K562 (cell line): Measurements from ENCODE around the gene CPTP. TPM values are rescaled to one million over a fixed set of nuclear protein-coding genes. Genes with fewer than 3 reads are reported as not detected.

Source experiments
- CHAMP1 ChIP-seq: fragments of 450-650 bp; IDR thresholded peaks from 2 replicates; pipeline ENCODE4 v1.6.1; 2016; ENCODE audit warnings: mild to moderate bottlenecking
- ETS1 ChIP-seq: conservative IDR thresholded peaks from 2 replicates; pipeline ENCODE4 v1.6.1; 2011; ENCODE audit warnings: low read depth, mild to moderate bottlenecking, low read length; ENCODE audit not compliant: control insufficient read depth
- HCFC1 ChIP-seq: IDR thresholded peaks from 2 replicates; pipeline ENCODE4 v1.6.1; 2012; ENCODE audit warnings: low read depth, low read length, improper control_type of control experiment
- IFI16 ChIP-seq: fragments of 250-450 bp; sonication (Bioruptor Pico); IDR thresholded peaks from 2 replicates; pipeline ENCODE4 v2.1.2; 2022; ENCODE audit warnings: mild to moderate bottlenecking, inconsistent platforms
- LCOR ChIP-seq: sonication (generic); formaldehyde crosslinking; IDR thresholded peaks from 2 replicates; pipeline ENCODE4 v1.8.0; 2022; ENCODE audit warnings: mild to moderate bottlenecking, missing genetic modification reagents
- PRPF4 ChIP-seq: fragments of 200-400 bp; formaldehyde crosslinking; IDR thresholded peaks from one replicate; pipeline ENCODE4 v1.6.1; 2017; ENCODE audit warnings: low read length, low read depth, mild to moderate bottlenecking; ENCODE audit not compliant: insufficient read depth, poor library complexity, severe bottlenecking
- SMAD1 ChIP-seq: fragments of 150-350 bp; IDR thresholded peaks from 2 replicates; pipeline ENCODE4 v1.6.1; 2014; ENCODE audit warnings: low read length, low read depth; ENCODE audit not compliant: partially characterized antibody
- WHSC1 ChIP-seq: IDR thresholded peaks from one replicate; pipeline ENCODE4 v1.6.1; 2012; ENCODE audit warnings: low read length, control low read depth, inconsistent platforms
- ZNF511 ChIP-seq: sonication (generic); formaldehyde crosslinking; IDR thresholded peaks from 2 replicates; pipeline ENCODE4 v1.8.0; 2022; ENCODE audit warnings: mild to moderate bottlenecking, missing genetic modification reagents
- ZNF592 ChIP-seq: fragments of 450-650 bp; IDR thresholded peaks from 2 replicates; pipeline ENCODE4 v1.6.1; 2017; ENCODE audit warnings: antibody characterized with exemption, mild to moderate bottlenecking
- ZNF830 ChIP-seq: fragments of 250-450 bp; sonication (Bioruptor Pico); IDR thresholded peaks from 2 replicates; pipeline ENCODE4 v1.5.0; 2021; ENCODE audit warnings: mild to moderate bottlenecking
- polyA plus RNA-seq, 8 experiments: library from polyadenylated mRNA; depleted of rRNA in 4 of 8; stranded (reverse) in 5 of 8; unstranded in 3 of 8; fragments of >200 nt; fragmentation: Nextera tagmentation in 2 of 8; fragmentation: Illumina TruSeq in 1 of 8; extraction: Ambion mirVana in 2 of 8; extraction: Trizol in 1 of 8; gene quantifications; 2 replicates each; pipeline versions ENCODE4 v1.2.1 to v1.2.3, GENCODE V29; 2011 to 2014; ENCODE audit warnings: inconsistent platforms in 1 of 8, missing spikeins in 1 of 8
- total RNA-seq, 7 experiments: library from RNA; depleted of rRNA in 6 of 7; stranded (reverse); fragments of >200 nt in 6 of 7; fragmentation: Illumina TruSeq in 2 of 7; extraction: Trizol in 2 of 7; gene quantifications; 2 replicates each; pipeline versions ENCODE4 v1.2.1 to v1.2.3, GENCODE V29; 2011 to 2021; ENCODE audit warnings: low replicate concordance in 1 of 7
- TF ChIP-seq, protein P1 (sequence below): IDR thresholded peaks from 3 replicates; pipeline ENCODE4 v1.6.1; 2011; ENCODE audit warnings: borderline replicate concordance, mild to moderate bottlenecking, moderate library complexity; ENCODE audit not compliant: insufficient read length; ENCODE audit errors: extremely low read depth
- TF ChIP-seq, protein P2 (sequence below): fragments of 450-650 bp; formaldehyde crosslinking; IDR thresholded peaks from 2 replicates; pipeline ENCODE4 v1.4.0; 2020; ENCODE audit warnings: mild to moderate bottlenecking, moderate library complexity

CPTP gene
- total and polyA plus RNA-seq, 9 of the 15 experiments (the other 6 are each of a cell fraction or from before 2014, with no cell fraction given) = 0.11 to 25.8 (median 3.5) TPM

GRCh38 chr1:1324524-1325287 is at the start of gene CPTP, which contains the start of gene INTS11 (continued):
- TF ChIP-seq, protein P1, sequence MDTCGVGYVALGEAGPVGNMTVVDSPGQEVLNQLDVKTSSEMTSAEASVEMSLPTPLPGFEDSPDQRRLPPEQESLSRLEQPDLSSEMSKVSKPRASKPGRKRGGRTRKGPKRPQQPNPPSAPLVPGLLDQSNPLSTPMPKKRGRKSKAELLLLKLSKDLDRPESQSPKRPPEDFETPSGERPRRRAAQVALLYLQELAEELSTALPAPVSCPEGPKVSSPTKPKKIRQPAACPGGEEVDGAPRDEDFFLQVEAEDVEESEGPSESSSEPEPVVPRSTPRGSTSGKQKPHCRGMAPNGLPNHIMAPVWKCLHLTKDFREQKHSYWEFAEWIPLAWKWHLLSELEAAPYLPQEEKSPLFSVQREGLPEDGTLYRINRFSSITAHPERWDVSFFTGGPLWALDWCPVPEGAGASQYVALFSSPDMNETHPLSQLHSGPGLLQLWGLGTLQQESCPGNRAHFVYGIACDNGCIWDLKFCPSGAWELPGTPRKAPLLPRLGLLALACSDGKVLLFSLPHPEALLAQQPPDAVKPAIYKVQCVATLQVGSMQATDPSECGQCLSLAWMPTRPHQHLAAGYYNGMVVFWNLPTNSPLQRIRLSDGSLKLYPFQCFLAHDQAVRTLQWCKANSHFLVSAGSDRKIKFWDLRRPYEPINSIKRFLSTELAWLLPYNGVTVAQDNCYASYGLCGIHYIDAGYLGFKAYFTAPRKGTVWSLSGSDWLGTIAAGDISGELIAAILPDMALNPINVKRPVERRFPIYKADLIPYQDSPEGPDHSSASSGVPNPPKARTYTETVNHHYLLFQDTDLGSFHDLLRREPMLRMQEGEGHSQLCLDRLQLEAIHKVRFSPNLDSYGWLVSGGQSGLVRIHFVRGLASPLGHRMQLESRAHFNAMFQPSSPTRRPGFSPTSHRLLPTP = no peak
- TF ChIP-seq PRPF4 = no peak
- TF ChIP-seq LCOR (CRISPR knock-in tag) = no peak
- TF ChIP-seq HCFC1 = no peak
- TF ChIP-seq, protein P2, sequence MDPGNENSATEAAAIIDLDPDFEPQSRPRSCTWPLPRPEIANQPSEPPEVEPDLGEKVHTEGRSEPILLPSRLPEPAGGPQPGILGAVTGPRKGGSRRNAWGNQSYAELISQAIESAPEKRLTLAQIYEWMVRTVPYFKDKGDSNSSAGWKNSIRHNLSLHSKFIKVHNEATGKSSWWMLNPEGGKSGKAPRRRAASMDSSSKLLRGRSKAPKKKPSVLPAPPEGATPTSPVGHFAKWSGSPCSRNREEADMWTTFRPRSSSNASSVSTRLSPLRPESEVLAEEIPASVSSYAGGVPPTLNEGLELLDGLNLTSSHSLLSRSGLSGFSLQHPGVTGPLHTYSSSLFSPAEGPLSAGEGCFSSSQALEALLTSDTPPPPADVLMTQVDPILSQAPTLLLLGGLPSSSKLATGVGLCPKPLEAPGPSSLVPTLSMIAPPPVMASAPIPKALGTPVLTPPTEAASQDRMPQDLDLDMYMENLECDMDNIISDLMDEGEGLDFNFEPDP (CRISPR knock-in tag) = no peak
- TF ChIP-seq ZNF592 = no peak
- TF ChIP-seq CHAMP1 = no peak
- no peak for TF ChIP-seq ZNF830 (CRISPR knock-in tag)
- peak; percentile 52 for TF ChIP-seq SMAD1
- no peak for TF ChIP-seq WHSC1
- TF ChIP-seq ZNF511 (CRISPR knock-in tag) = 0 out of 2 replicates have a peak, but pooled peaks have one; percentile 14
- no peak for TF ChIP-seq IFI16
- TF ChIP-seq ETS1 = peak; percentile 43; the same call in 1 of the 2 replicates
